ENCODE results near the gene PRRG2. TPM values are rescaled to one million over a fixed set of nuclear protein-coding genes. Genes with fewer than 3 reads are reported as not detected.
A peak's percentile ranks its signal among the peaks of the same experiment; 100 is the strongest.

The PRRG2 gene
- polyA plus RNA-seq, 3 donors: 0.49 TPM; not detected in 2

DNA sequence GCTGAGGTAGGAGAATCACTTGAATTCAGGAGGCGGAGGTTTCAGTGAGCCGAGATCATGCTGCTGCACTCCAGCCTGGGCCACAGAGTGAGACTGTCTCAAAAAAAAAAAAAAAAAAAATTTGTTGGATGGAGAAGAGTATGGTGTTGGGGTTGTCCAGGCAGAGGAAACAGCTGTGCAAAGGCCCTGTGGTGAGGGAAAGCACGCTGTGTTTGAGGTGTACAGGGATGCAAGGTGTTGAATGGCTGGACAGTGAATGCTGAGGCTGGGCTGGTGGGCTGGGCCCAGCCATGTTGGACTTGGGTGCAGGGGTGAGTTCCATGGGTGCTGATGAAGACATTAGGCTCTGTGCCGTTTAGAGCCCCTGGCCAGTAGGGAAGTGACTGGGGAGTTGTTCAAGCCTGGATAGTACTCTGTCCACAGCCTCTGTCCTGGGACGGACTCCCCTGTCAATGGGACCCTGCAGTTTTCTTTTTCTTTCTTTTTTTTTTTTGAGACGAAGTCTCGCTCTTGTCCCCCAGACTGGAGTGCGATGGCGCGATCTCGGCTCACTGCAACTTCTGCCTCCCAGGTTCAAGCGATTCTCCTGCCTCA, 28.5 kb downstream of the PRRG2 start:
- H3K27ac ChIP-seq (ENCODE audit: low read depth in 1 of 2, low read length in 2 of 2): no peak overlapping the region
- H2AFZ ChIP-seq (ENCODE audit: insufficient read depth, low read depth, low read length, poor library complexity, severe bottlenecking): no peak overlapping the region
- Mint-ChIP-seq H3K27me3 (ENCODE audit: low read depth in 3 of 3) (no peaks in the 10 kb centered on the region), H3K9me3 (no peaks in the 10 kb centered on the region), H3K27ac (peak overlapping the region in 4 of 7 donors; percentile 0 to 46 (median 40)), H3K4me3 (no peak overlapping the region), H3K4me1 (peaks cover 25% of the 10 kb centered on the region), H3K36me3 (peaks cover 36 to 78% of the 10 kb centered on the region in 2 donors)
- intact Hi-C loops (cut with micrococcal nuclease): no loop called here
- H3K9ac ChIP-seq (ENCODE audit: insufficient read depth, low read length, poor library complexity, severe bottlenecking): no peak overlapping the region
- H3K27me3 ChIP-seq (ENCODE audit: control insufficient read depth in 2 of 2, insufficient read depth in 2 of 2, low read length in 2 of 2): no peaks in the 10 kb centered on the region
- peaks cover 36 to 72% of the 10 kb centered on the region in 2 donors for H3K36me3 ChIP-seq (replicated peaks in 1 of 2; ENCODE audit: control insufficient read depth in 1 of 2, insufficient read depth in 2 of 2, low read length in 2 of 2)
- H3K9me3 ChIP-seq (replicated peaks in 1 of 2; ENCODE audit: control insufficient read depth in 1 of 2, insufficient read depth in 1 of 2, low read length in 2 of 2): no peaks in the 10 kb centered on the region
- no peak overlapping the region for H3K4me3 ChIP-seq (replicated peaks in 1 of 3; ENCODE audit: low read depth in 2 of 3, low read length in 3 of 3)
- TF ChIP-seq, protein P1, sequence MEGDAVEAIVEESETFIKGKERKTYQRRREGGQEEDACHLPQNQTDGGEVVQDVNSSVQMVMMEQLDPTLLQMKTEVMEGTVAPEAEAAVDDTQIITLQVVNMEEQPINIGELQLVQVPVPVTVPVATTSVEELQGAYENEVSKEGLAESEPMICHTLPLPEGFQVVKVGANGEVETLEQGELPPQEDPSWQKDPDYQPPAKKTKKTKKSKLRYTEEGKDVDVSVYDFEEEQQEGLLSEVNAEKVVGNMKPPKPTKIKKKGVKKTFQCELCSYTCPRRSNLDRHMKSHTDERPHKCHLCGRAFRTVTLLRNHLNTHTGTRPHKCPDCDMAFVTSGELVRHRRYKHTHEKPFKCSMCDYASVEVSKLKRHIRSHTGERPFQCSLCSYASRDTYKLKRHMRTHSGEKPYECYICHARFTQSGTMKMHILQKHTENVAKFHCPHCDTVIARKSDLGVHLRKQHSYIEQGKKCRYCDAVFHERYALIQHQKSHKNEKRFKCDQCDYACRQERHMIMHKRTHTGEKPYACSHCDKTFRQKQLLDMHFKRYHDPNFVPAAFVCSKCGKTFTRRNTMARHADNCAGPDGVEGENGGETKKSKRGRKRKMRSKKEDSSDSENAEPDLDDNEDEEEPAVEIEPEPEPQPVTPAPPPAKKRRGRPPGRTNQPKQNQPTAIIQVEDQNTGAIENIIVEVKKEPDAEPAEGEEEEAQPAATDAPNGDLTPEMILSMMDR (IDR thresholded peaks at IDR 0.05): no peak
- peaks cover 84% of the 10 kb centered on the region for H4K20me1 ChIP-seq (ENCODE audit: insufficient read depth, low read length)
- no peak overlapping the region for H3K4me2 ChIP-seq (replicated peaks; ENCODE audit: extremely low read depth, low read length, poor library complexity, severe bottlenecking)
- H3K79me2 ChIP-seq (ENCODE audit: insufficient read depth, low read length): peaks cover 91% of the 10 kb centered on the region
- H3K4me1 ChIP-seq (ENCODE audit: control insufficient read depth in 1 of 2, insufficient read depth in 2 of 2, low read length in 2 of 2): peaks cover 5 to 19% of the 10 kb centered on the region in 2 donors
- DNase-seq: no peak
- WGBS (ENCODE audit: insufficient coverage): 98% methylated on average over 6 of the region's 12 CpGs

GRCh38 chr19:49613374-49613773, 32.3 kb downstream of the PRRG2 start:
- peak overlapping the region in 5 of 7 donors; percentile 77 to 89 (median 86) for H3K27ac Mint-ChIP-seq
- Histone ChIP-seq H3K4me3 (replicated peaks in 1 of 3; ENCODE audit: low read depth in 2 of 3, low read length in 3 of 3) (no peak overlapping the region), H3K4me1 (ENCODE audit: control insufficient read depth in 1 of 2, insufficient read depth in 2 of 2, low read length in 2 of 2) (peaks cover 5 to 19% of the 10 kb centered on the region in 2 donors), H3K4me2 (replicated peaks; ENCODE audit: extremely low read depth, low read length, poor library complexity, severe bottlenecking) (no peak overlapping the region), H3K27ac (ENCODE audit: low read depth in 1 of 2, low read length in 2 of 2) (peak overlapping the region in 1 of 2 donors; percentile 67), H2AFZ (ENCODE audit: insufficient read depth, low read depth, low read length, poor library complexity, severe bottlenecking) (no peak overlapping the region), H3K9me3 (replicated peaks in 1 of 2; ENCODE audit: control insufficient read depth in 1 of 2, insufficient read depth in 1 of 2, low read length in 2 of 2) (no peaks in the 10 kb centered on the region), H4K20me1 (ENCODE audit: insufficient read depth, low read length) (peaks cover 78% of the 10 kb centered on the region), H3K9ac (ENCODE audit: insufficient read depth, low read length, poor library complexity, severe bottlenecking) (peak overlapping the region; percentile 15), H3K79me2 (ENCODE audit: insufficient read depth, low read length) (peaks cover 60% of the 10 kb centered on the region), H3K36me3 (replicated peaks in 1 of 2; ENCODE audit: control insufficient read depth in 1 of 2, insufficient read depth in 2 of 2, low read length in 2 of 2) (peaks cover 51 to 76% of the 10 kb centered on the region in 2 donors), H3K27me3 (ENCODE audit: control insufficient read depth in 2 of 2, insufficient read depth in 2 of 2, low read length in 2 of 2) (no peaks in the 10 kb centered on the region)
- WGBS (ENCODE audit: insufficient coverage): 90% methylated on average over 4 of the region's 4 CpGs
- no peak overlapping the region for H3K4me3 Mint-ChIP-seq
- peaks cover 52 to 79% of the 10 kb centered on the region in 2 donors for H3K36me3 Mint-ChIP-seq
- no peaks in the 10 kb centered on the region for H3K27me3 Mint-ChIP-seq (ENCODE audit: low read depth in 3 of 3)
- TF ChIP-seq, protein P1 (IDR thresholded peaks at IDR 0.05): no peak
- H3K4me1 Mint-ChIP-seq: peaks cover 18% of the 10 kb centered on the region
- intact Hi-C loops (cut with micrococcal nuclease): no loop called here
- DNase-seq: no peak
- H3K9me3 Mint-ChIP-seq: peaks cover 0 to 6% (median 0%) of the 10 kb centered on the region in 7 donors
